Measurements from ENCODE around the gene CCT8.
"Not testable (repeated sequence)": the region's sequence is repeated elsewhere in the genome, so short reads cannot be mapped to it uniquely, and the experiment has no call there.

Gene CCT8

GRCh38 chr21:29011236-29011635 is 62.2 kb downstream of the CCT8 start:
- DNase-seq = not testable (repeated sequence)

GRCh38 chr21:29008367-29008766 is 65.1 kb downstream of the CCT8 start:
- no peak for DNase-seq

- DNase-seq = no peak
Measured at GRCh38 chr21:29007810-29008209, 65.6 kb downstream of the CCT8 start.

- DNase-seq = no peak
Measured at GRCh38 chr21:29007135-29007534, 66.3 kb downstream of the CCT8 start.

Data from activated CD8-positive, alpha-beta memory T cell treated with anti-CD3 and anti-CD28 coated beads, Interleukin-2, amount 50 U/mL, for 4 hours (primary cell).